MG63 (cell line): ENCODE measurements around the gene CXXC5. TPM values are rescaled to one million over a fixed set of nuclear protein-coding genes. Genes with fewer than 3 reads are reported as not detected.
A peak's percentile ranks its signal among the peaks of the same experiment; 100 is the strongest.
"Not testable (repeated sequence)": the region's sequence is repeated elsewhere in the genome, so short reads cannot be mapped to it uniquely, and the experiment has no call there.

Source experiments
- DNase-seq: peaks from one replicate; pipeline ENCODE4 v3.0.0-alpha.2; 2020
- H3K27me3 ChIP-seq: fragments of 250-450 bp; sonication (Bioruptor Pico); 2 replicates; pipeline ENCODE4 v1.5.1; 2020; ENCODE audit warnings: mild to moderate bottlenecking, moderate library complexity
- H3K36me3 ChIP-seq: fragments of 250-450 bp; sonication (Bioruptor Pico); 2 replicates; pipeline ENCODE4 v1.5.1; 2020; ENCODE audit warnings: mild to moderate bottlenecking, moderate library complexity
- H3K4me3 ChIP-seq: fragments of 250-450 bp; sonication (Bioruptor Pico); 2 replicates; pipeline ENCODE4 v1.5.1; 2020; ENCODE audit warnings: mild to moderate bottlenecking, moderate library complexity
- H3K9me3 ChIP-seq: fragments of 250-450 bp; sonication (Bioruptor Pico); 2 replicates; pipeline ENCODE4 v1.5.1; 2020; ENCODE audit warnings: mild to moderate bottlenecking, moderate library complexity
- total RNA-seq: library from RNA; depleted of rRNA; stranded (reverse); fragments of >200 nt; shearing (Covaris generic); gene quantifications from 2 replicates; pipeline ENCODE4 v1.2.3, GENCODE V29; 2014; ENCODE audit warnings: low replicate concordance; rRNA removed

CXXC5 gene
- total RNA-seq, result 133 and 193 TPM in 2 replicates

GRCh38 chr5:139648205-139649081 lies at the start of gene CXXC5:
TSS of gene CXXC5 (plus strand) at chr5:139648349. CDS start at chr5:139680524, 32,175 bp downstream.
- Histone ChIP-seq H3K9me3 (no peaks in the 10 kb centered on the region), H3K27me3 (no peaks in the 10 kb centered on the region), H3K36me3 (peaks cover 30% of the 10 kb centered on the region), H3K4me3 (peak within 1 kb of the TSS; percentile 98)
- DNase-seq, result peak; percentile 93

GRCh38 chr5:139598601-139598965 lies 49.6 kb upstream of the CXXC5 start:
- H3K27me3 ChIP-seq, H3K9me3 ChIP-seq, H3K4me3 ChIP-seq, DNase-seq: not testable (repeated sequence)
- peaks cover 65% of the 10 kb centered on the region for H3K36me3 ChIP-seq

GRCh38 chr5:139600336-139600949 lies 47.7 kb upstream of the CXXC5 start:
- peaks cover 72% of the 10 kb centered on the region for H3K36me3 ChIP-seq
- H3K4me3 ChIP-seq, result no peak overlapping the region

GRCh38 chr5:139601429-139601828 lies 46.7 kb upstream of the CXXC5 start:
- peaks cover 78% of the 10 kb centered on the region for H3K36me3 ChIP-seq
- H3K4me3 ChIP-seq, result no peak overlapping the region
- H3K27me3 ChIP-seq, result no peaks in the 10 kb centered on the region
- H3K9me3 ChIP-seq, result peaks cover 3% of the 10 kb centered on the region; the same call in 1 of the 2 replicates
- DNase-seq, result no peak

More at GRCh38 chr5:139600336-139600949, 47.7 kb upstream of the CXXC5 start:
- no peak for DNase-seq
- peaks cover 6% of the 10 kb centered on the region; the same call in 1 of the 2 replicates for H3K9me3 ChIP-seq
- no peaks in the 10 kb centered on the region for H3K27me3 ChIP-seq

- not testable (repeated sequence) for H3K27me3 ChIP-seq, H3K4me3 ChIP-seq, H3K9me3 ChIP-seq, DNase-seq
- H3K36me3 ChIP-seq, result peaks cover 78% of the 10 kb centered on the region
These were observed 46.2 kb upstream of the CXXC5 start for GRCh38 chr5:139601948-139602347.

- Histone ChIP-seq H3K9me3 (no peaks in the 10 kb centered on the region), H3K36me3 (peaks cover 63% of the 10 kb centered on the region), H3K4me3 (no peak overlapping the region), H3K27me3 (no peaks in the 10 kb centered on the region)
- DNase-seq, result no peak
These were observed 42.3 kb upstream of the CXXC5 start for GRCh38 chr5:139605887-139606286.

GRCh38 chr5:139611703-139612584 lies 36.2 kb upstream of the CXXC5 start:
- H3K36me3 ChIP-seq, result peaks cover 52% of the 10 kb centered on the region
- H3K9me3 ChIP-seq, result no peaks in the 10 kb centered on the region
- H3K27me3 ChIP-seq, result no peaks in the 10 kb centered on the region
- DNase-seq, result no peak
- H3K4me3 ChIP-seq, result no peak overlapping the region

GRCh38 chr5:139619861-139620260 lies 28.3 kb upstream of the CXXC5 start:
- no peak for DNase-seq
- Histone ChIP-seq H3K9me3 (no peaks in the 10 kb centered on the region), H3K36me3 (peaks cover 84% of the 10 kb centered on the region), H3K4me3 (no peak overlapping the region), H3K27me3 (no peaks in the 10 kb centered on the region)

GRCh38 chr5:139625398-139625797 lies 22.8 kb upstream of the CXXC5 start:
- not testable (repeated sequence) for DNase-seq, H3K27me3 ChIP-seq, H3K4me3 ChIP-seq, H3K9me3 ChIP-seq
- peaks cover 78% of the 10 kb centered on the region for H3K36me3 ChIP-seq

- no peak overlapping the region for H3K4me3 ChIP-seq
- DNase-seq, result no peak
- H3K36me3 ChIP-seq, result peaks cover 44% of the 10 kb centered on the region
- no peaks in the 10 kb centered on the region for H3K9me3 ChIP-seq
- no peaks in the 10 kb centered on the region for H3K27me3 ChIP-seq
These were observed 17.3 kb upstream of the CXXC5 start for GRCh38 chr5:139630855-139631254.

- Histone ChIP-seq H3K36me3 (peaks cover 36% of the 10 kb centered on the region), H3K4me3 (no peak overlapping the region), H3K9me3 (no peaks in the 10 kb centered on the region), H3K27me3 (no peaks in the 10 kb centered on the region)
- DNase-seq, result no peak
These were observed 16.5 kb upstream of the CXXC5 start for GRCh38 chr5:139631520-139632165.

- no peak overlapping the region for H3K4me3 ChIP-seq
- H3K27me3 ChIP-seq, result no peaks in the 10 kb centered on the region
- peaks cover 19% of the 10 kb centered on the region for H3K36me3 ChIP-seq
- peak; percentile 64 for DNase-seq
- H3K9me3 ChIP-seq, result no peaks in the 10 kb centered on the region
These were observed 14.7 kb upstream of the CXXC5 start for GRCh38 chr5:139633295-139634027.

- no peaks in the 10 kb centered on the region for H3K27me3 ChIP-seq
- DNase-seq, result no peak
- no peaks in the 10 kb centered on the region for H3K9me3 ChIP-seq
- H3K4me3 ChIP-seq, result no peak overlapping the region
- H3K36me3 ChIP-seq, result peaks cover 21% of the 10 kb centered on the region
These were observed 14.2 kb upstream of the CXXC5 start for GRCh38 chr5:139634028-139634325.

- no peak for DNase-seq
- H3K36me3 ChIP-seq, result peaks cover 17% of the 10 kb centered on the region
- H3K27me3 ChIP-seq, result no peaks in the 10 kb centered on the region
- H3K9me3 ChIP-seq, result no peaks in the 10 kb centered on the region
- no peak overlapping the region for H3K4me3 ChIP-seq
These were observed 13.6 kb upstream of the CXXC5 start for GRCh38 chr5:139634541-139634940.

GRCh38 chr5:139635191-139635590 lies 13.0 kb upstream of the CXXC5 start:
- DNase-seq, result no peak
- Histone ChIP-seq H3K4me3 (no peak overlapping the region), H3K36me3 (peaks cover 16% of the 10 kb centered on the region), H3K9me3 (no peaks in the 10 kb centered on the region), H3K27me3 (no peaks in the 10 kb centered on the region)

- H3K9me3 ChIP-seq, result no peaks in the 10 kb centered on the region
- no peaks in the 10 kb centered on the region for H3K27me3 ChIP-seq
- H3K36me3 ChIP-seq, result peaks cover 16% of the 10 kb centered on the region
- H3K4me3 ChIP-seq, result no peak overlapping the region
- DNase-seq, result peak; percentile 97
These were observed 12.4 kb upstream of the CXXC5 start for GRCh38 chr5:139635606-139636206.
